Measurements from ENCODE around the gene OR2M3. TPM values are rescaled to one million over a fixed set of nuclear protein-coding genes. Genes with fewer than 3 reads are reported as not detected.

Gene OR2M3
- total RNA-seq, 1 experiment from 2014 or later = not detected

GRCh38 chr1:248194117-248194516 is 2.9 kb upstream of the OR2M3 start (continued):
- no peak for TF ChIP-seq CTCF (IDR thresholded peaks at IDR 0.05 in 2 of 3, conservative IDR thresholded peaks at IDR 0.05 in 1 of 3; ENCODE audit: borderline replicate concordance in 1 of 3, insufficient read depth in 1 of 3, low read depth in 2 of 3, low read length in 2 of 3)

GRCh38 chr1:248215880-248216279 is 18.8 kb downstream of the OR2M3 start:
- ChIA-PET POLR2A (no interaction called here), RAD21 (ENCODE audit: low non-redundant PET in 1 of 2, low total read pairs in 2 of 2, uncharacterized antibody in 2 of 2, unreplicated experiment in 2 of 2) (no interaction called here), CTCF (no interaction called here)
- Histone ChIP-seq H3K9ac (ENCODE audit: low read length) (no peak overlapping the region), H2AFZ (ENCODE audit: low read depth, low read length, poor library complexity, severe bottlenecking) (no peak overlapping the region), H3K79me2 (ENCODE audit: insufficient read depth, low read length) (no peaks in the 10 kb centered on the region), H4K20me1 (ENCODE audit: insufficient read depth) (no peaks in the 10 kb centered on the region), H3K4me1 (ENCODE audit: control insufficient read depth in 1 of 2, insufficient read depth in 2 of 2, low read length in 2 of 2) (no peaks in the 10 kb centered on the region), H3K4me3 (replicated peaks in 1 of 2; ENCODE audit: low read depth in 1 of 2, low read length in 2 of 2) (no peak overlapping the region), H3K4me2 (ENCODE audit: low read length) (no peak overlapping the region), H3K9me2 (ENCODE audit: insufficient read depth) (no peaks in the 10 kb centered on the region), H3K27ac (ENCODE audit: low read depth, low read length) (no peak overlapping the region), H3K36me3 (ENCODE audit: control insufficient read depth in 1 of 2, insufficient read depth in 2 of 2, low read length in 2 of 2) (no peaks in the 10 kb centered on the region), H3K9me3 (ENCODE audit: control insufficient read depth in 1 of 2, insufficient read depth in 1 of 2, low read depth in 1 of 2, low read length in 2 of 2) (peaks cover 7 to 17% of the 10 kb centered on the region in 2 experiments; a peak in 2 of 4 replicates), H3K27me3 (ENCODE audit: insufficient read depth, low read length) (no peaks in the 10 kb centered on the region)
- DNase-seq (ENCODE audit: low read depth, low spot score) = no peak
- no peak for ATAC-seq
- BruUV-seq (replicated peaks) = no TSS peak
- intact Hi-C loops (cut with micrococcal nuclease) = no loop called here
- TF ChIP-seq CBX3 (IDR thresholded peaks at IDR 0.05; ENCODE audit: low read depth) (no peak), MAX (IDR thresholded peaks at IDR 0.05) (no peak), SP1 (IDR thresholded peaks at IDR 0.05; ENCODE audit: low read depth) (no peak), ATF3 (IDR thresholded peaks at IDR 0.05) (no peak), EZH2 (IDR thresholded peaks at IDR 0.05) (no peak), SRF (IDR thresholded peaks at IDR 0.05; ENCODE audit: low read depth) (no peak), EGR1 (IDR thresholded peaks at IDR 0.05; ENCODE audit: low read depth) (no peak), RAD21 (IDR thresholded peaks at IDR 0.05; ENCODE audit: low read depth) (no peak), ZFX (IDR thresholded peaks at IDR 0.05) (no peak)

Measured in HCT116 (cell line).